ENCODE measurements around the gene C3orf22. TPM values are rescaled to one million over a fixed set of nuclear protein-coding genes. Genes with fewer than 3 reads are reported as not detected.

The C3orf22 gene, protein sequence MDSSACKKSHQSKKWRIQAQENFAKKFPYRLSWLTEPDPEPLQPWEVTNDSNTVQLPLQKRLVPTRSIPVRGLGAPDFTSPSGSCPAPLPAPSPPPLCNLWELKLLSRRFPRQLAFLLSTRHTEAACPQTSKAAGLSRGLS
- not detected for total RNA-seq
- not detected for total RNA-seq (2013)

DNA sequence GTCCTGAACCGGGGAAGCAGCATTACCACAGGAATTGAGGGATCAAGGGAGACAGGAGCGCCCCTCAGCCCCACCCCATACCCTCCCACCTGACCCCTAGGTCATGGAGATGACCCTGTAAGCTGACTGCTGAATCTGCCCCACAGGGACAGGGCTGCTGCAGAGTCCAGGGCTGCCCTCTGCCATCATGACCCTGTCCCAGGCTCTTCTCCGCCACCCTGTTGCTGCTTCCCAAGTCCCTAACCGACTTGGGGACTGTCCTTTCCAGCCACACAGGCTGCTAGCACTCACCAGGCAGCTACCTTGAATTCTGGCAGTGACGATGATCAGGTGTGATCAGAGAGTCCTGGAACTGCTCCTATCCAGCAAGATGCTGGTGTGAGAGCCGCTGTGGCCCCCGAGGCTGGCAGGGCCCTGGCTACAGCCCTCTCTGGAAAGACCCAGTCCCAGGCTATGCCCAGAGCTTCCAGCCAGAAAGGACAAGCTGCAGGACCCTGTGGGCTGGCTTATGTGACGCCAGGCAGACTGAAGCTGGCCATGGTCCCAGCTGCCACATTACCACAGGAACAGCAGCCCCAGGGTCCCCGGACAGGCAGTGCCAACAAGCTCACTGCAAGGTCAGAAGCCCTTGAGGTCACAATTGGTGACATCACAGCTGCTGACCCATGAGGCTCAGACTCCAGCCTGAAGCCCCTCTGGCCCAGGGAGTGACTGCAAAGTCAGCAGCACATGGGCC lies at the start of gene C3orf22:
Gene C3orf22 (minus strand): TSS at position 597 of the 736 bp plus-strand sequence. CDS start 5,542 bp downstream, outside the sequence.
- Mint-ChIP-seq H3K4me3 (no peak within 1 kb of the TSS), H3K9me3 (peaks cover 2 to 3% of the 10 kb centered on the region in 2 donors), H3K4me1 (no peaks in the 10 kb centered on the region), H3K36me3 (peaks cover 7% of the 10 kb centered on the region), H3K27me3 (ENCODE audit: low read depth in 2 of 2) (peaks cover 3 to 8% of the 10 kb centered on the region in 2 donors), H3K27ac (no peak within 1 kb of the TSS)
- H3K36me3 ChIP-seq (ENCODE audit: control insufficient read depth, insufficient read depth, low read length), result no peaks in the 10 kb centered on the region
- H3K27ac ChIP-seq (ENCODE audit: low read length), result no peak within 1 kb of the TSS
- peak in 1 of 2 donors; percentile 11 for DNase-seq
- no peak for ATAC-seq
- 84% methylated on average over 9 of the region's 9 CpGs for WGBS (ENCODE audit: insufficient coverage)
- H3K9me3 ChIP-seq (ENCODE audit: control insufficient read depth, insufficient read depth, low read length), result no peaks in the 10 kb centered on the region
- intact Hi-C loops (cut with micrococcal nuclease), result no loop called here
- no peaks in the 10 kb centered on the region for H3K27me3 ChIP-seq (ENCODE audit: control insufficient read depth, insufficient read depth, low read length)
- no peaks in the 10 kb centered on the region for H3K4me1 ChIP-seq (ENCODE audit: control insufficient read depth, insufficient read depth, low read length)
- no peak within 1 kb of the TSS for H3K4me3 ChIP-seq (ENCODE audit: low read length)
- TF ChIP-seq, protein P1, sequence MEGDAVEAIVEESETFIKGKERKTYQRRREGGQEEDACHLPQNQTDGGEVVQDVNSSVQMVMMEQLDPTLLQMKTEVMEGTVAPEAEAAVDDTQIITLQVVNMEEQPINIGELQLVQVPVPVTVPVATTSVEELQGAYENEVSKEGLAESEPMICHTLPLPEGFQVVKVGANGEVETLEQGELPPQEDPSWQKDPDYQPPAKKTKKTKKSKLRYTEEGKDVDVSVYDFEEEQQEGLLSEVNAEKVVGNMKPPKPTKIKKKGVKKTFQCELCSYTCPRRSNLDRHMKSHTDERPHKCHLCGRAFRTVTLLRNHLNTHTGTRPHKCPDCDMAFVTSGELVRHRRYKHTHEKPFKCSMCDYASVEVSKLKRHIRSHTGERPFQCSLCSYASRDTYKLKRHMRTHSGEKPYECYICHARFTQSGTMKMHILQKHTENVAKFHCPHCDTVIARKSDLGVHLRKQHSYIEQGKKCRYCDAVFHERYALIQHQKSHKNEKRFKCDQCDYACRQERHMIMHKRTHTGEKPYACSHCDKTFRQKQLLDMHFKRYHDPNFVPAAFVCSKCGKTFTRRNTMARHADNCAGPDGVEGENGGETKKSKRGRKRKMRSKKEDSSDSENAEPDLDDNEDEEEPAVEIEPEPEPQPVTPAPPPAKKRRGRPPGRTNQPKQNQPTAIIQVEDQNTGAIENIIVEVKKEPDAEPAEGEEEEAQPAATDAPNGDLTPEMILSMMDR (IDR thresholded peaks at IDR 0.05), result no peak

GRCh38 chr3:126607214-126607908 lies 48.6 kb upstream of the C3orf22 start:
- H3K9me3 ChIP-seq (ENCODE audit: control insufficient read depth, insufficient read depth, low read length), result no peaks in the 10 kb centered on the region
- intact Hi-C loops (cut with micrococcal nuclease), result no loop called here
- Mint-ChIP-seq H3K27ac (peak overlapping the region; percentile 84 to 87), H3K27me3 (ENCODE audit: low read depth in 2 of 2) (peaks cover 0 to 2% of the 10 kb centered on the region in 2 donors), H3K36me3 (no peaks in the 10 kb centered on the region), H3K4me3 (peak overlapping the region; percentile 67), H3K4me1 (peaks cover 44 to 45% of the 10 kb centered on the region in 2 donors), H3K9me3 (no peaks in the 10 kb centered on the region)
- whole genome bisulfite sequencing (ENCODE audit: insufficient coverage), result 32% methylated on average over 9 of the region's 11 CpGs
- peak; percentile 49 to 54 for DNase-seq
- peak; percentile 95 to 97 (median 96) for ATAC-seq
- no peaks in the 10 kb centered on the region for H3K36me3 ChIP-seq (ENCODE audit: control insufficient read depth, insufficient read depth, low read length)
- TF ChIP-seq, protein P1 (IDR thresholded peaks at IDR 0.05), result no peak
- H3K4me3 ChIP-seq (ENCODE audit: low read length), result no peak overlapping the region
- H3K4me1 ChIP-seq (ENCODE audit: control insufficient read depth, insufficient read depth, low read length), result peaks cover 21% of the 10 kb centered on the region
- peak overlapping the region; percentile 73 for H3K27ac ChIP-seq (ENCODE audit: low read length)
- H3K27me3 ChIP-seq (ENCODE audit: control insufficient read depth, insufficient read depth, low read length), result no peaks in the 10 kb centered on the region

DNA sequence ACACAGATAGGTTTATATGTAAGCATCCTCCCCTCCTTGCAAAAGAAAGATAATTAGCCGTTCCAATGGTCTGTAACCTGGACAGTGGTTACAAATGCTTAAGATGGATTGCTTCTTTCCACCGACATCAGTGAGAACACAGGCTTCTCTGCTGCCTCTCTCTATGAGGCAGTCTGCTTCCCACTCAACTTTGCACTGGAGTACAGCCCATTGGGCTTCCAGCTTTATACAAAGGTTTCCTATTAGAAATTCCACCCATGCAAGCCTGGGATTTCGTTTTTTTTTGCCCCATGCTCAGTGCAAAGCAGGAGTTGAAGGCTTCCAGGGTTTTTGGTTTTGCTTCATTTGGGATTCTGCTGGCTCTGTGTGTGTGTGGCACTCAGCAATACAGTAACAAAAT lies 47.3 kb upstream of the C3orf22 start:
- Mint-ChIP-seq H3K27me3 (ENCODE audit: low read depth in 2 of 2) (peaks cover 6 to 7% of the 10 kb centered on the region in 2 donors), H3K9me3 (no peaks in the 10 kb centered on the region), H3K36me3 (no peaks in the 10 kb centered on the region), H3K4me1 (peaks cover 33 to 36% of the 10 kb centered on the region in 2 donors), H3K4me3 (no peak overlapping the region), H3K27ac (no peak overlapping the region)
- ATAC-seq (no peak), DNase-seq (no peak)
- TF ChIP-seq, protein P1 (IDR thresholded peaks at IDR 0.05), result no peak
- no peaks in the 10 kb centered on the region for H3K9me3 ChIP-seq (ENCODE audit: control insufficient read depth, insufficient read depth, low read length)
- H3K4me1 ChIP-seq (ENCODE audit: control insufficient read depth, insufficient read depth, low read length), result peaks cover 11% of the 10 kb centered on the region
- WGBS (ENCODE audit: insufficient coverage), result 95% methylated on average over 2 of the region's 3 CpGs
- no peak overlapping the region for H3K27ac ChIP-seq (ENCODE audit: low read length)
- H3K4me3 ChIP-seq (ENCODE audit: low read length), result no peak overlapping the region
- intact Hi-C loops (cut with micrococcal nuclease), result no loop called here
- H3K27me3 ChIP-seq (ENCODE audit: control insufficient read depth, insufficient read depth, low read length), result no peaks in the 10 kb centered on the region
- H3K36me3 ChIP-seq (ENCODE audit: control insufficient read depth, insufficient read depth, low read length), result no peaks in the 10 kb centered on the region
